Neural cell (in vitro differentiated cells): ENCODE measurements around the gene TENM3. TPM values are rescaled to one million over a fixed set of nuclear protein-coding genes. Genes with fewer than 3 reads are reported as not detected.

ENCODE experiments used
- H2AFZ ChIP-seq: fragments of 200-600, 300-800 bp; sonication (generic), shearing (Covaris generic); 2 replicates; pipeline ENCODE4 v1.6.0; 2014; ENCODE audit warnings: low read depth, mild to moderate bottlenecking, antibody characterized with exemption, low read length, moderate library complexity
- H3F3A ChIP-seq: fragments of 200-600 bp; shearing (Covaris generic); 2 replicates; pipeline ENCODE4 v1.6.1; 2016; ENCODE audit warnings: mild to moderate bottlenecking, moderate library complexity, mixed read lengths, antibody characterized with exemption, low read length; ENCODE audit not compliant: insufficient read depth, poor library complexity, severe bottlenecking
- H3K27ac ChIP-seq: fragments of 200-600, 300-800 bp; sonication (generic), shearing (Covaris generic); 2 replicates; pipeline ENCODE4 v1.5.1; 2014; ENCODE audit warnings: mild to moderate bottlenecking, low read length, moderate library complexity
- H3K27me3 ChIP-seq: fragments of 300-800, 200-600 bp; sonication (generic), shearing (Covaris generic); 2 replicates; pipeline ENCODE4 v1.6.0; 2014; ENCODE audit warnings: mild to moderate bottlenecking, low read depth, low read length, moderate library complexity; ENCODE audit not compliant: insufficient read depth
- H3K36me3 ChIP-seq: fragments of 300-800, 200-600 bp; sonication (generic), shearing (Covaris generic); 2 replicates; pipeline ENCODE4 v1.5.1; 2014; ENCODE audit warnings: mild to moderate bottlenecking, antibody characterized with exemption, low read length, moderate library complexity; ENCODE audit not compliant: insufficient read depth
- H3K4me2 ChIP-seq: fragments of 300-800, 200-600 bp; sonication (generic), shearing (Covaris generic); 2 replicates; pipeline ENCODE4 v1.6.0; 2014; ENCODE audit warnings: mild to moderate bottlenecking, low read length
- H3K4me3 ChIP-seq: fragments of 300-800, 200-600 bp; sonication (generic), shearing (Covaris generic); 2 replicates; pipeline ENCODE4 v1.5.1; 2014; ENCODE audit warnings: mild to moderate bottlenecking, low read length, moderate library complexity
- H3K79me2 ChIP-seq: fragments of 200-600 bp; shearing (Covaris generic); replicated peaks from 2 replicates; pipeline ENCODE4 v1.6.0; 2014; ENCODE audit warnings: mild to moderate bottlenecking, low read length, moderate library complexity; ENCODE audit not compliant: insufficient read depth
- H3K9ac ChIP-seq: fragments of 300-800, 200-600 bp; sonication (generic), shearing (Covaris generic); 2 replicates; pipeline ENCODE4 v1.6.1; 2016; ENCODE audit warnings: mild to moderate bottlenecking, low read length, mixed read lengths
- H3K9me2 ChIP-seq: fragments of 200-600 bp; shearing (Covaris generic); 2 replicates; pipeline ENCODE4 v1.6.1; 2016; ENCODE audit warnings: mild to moderate bottlenecking, low read length, mixed read lengths; ENCODE audit not compliant: insufficient read depth
- H3K9me3 ChIP-seq: fragments of 200-600, 300-800 bp; sonication (generic), shearing (Covaris generic); 2 replicates; pipeline ENCODE4 v1.6.1; 2016; ENCODE audit warnings: mild to moderate bottlenecking, mixed run types, low read length, moderate library complexity, mixed read lengths
- H4K20me1 ChIP-seq: fragments of 200-600 bp; shearing (Covaris generic); 2 replicates; pipeline ENCODE4 v1.6.1; 2016; ENCODE audit warnings: mild to moderate bottlenecking, mixed run types; ENCODE audit not compliant: insufficient read depth
- EP300 ChIP-seq: fragments of 450-650 bp; conservative IDR thresholded peaks from 2 replicates; pipeline ENCODE4 v1.6.1; 2014; ENCODE audit warnings: antibody characterized with exemption, mild to moderate bottlenecking, moderate library complexity; ENCODE audit not compliant: poor library complexity, severe bottlenecking
- MXI1 ChIP-seq: fragments of 450-650 bp; conservative IDR thresholded peaks from 2 replicates; pipeline ENCODE4 v1.6.1; 2014; ENCODE audit warnings: antibody characterized with exemption, mild to moderate bottlenecking; ENCODE audit not compliant: poor library complexity, severe bottlenecking
- RAD21 ChIP-seq: fragments of 450-650 bp; conservative IDR thresholded peaks from 2 replicates; pipeline ENCODE4 v1.6.1; 2014; ENCODE audit warnings: antibody characterized with exemption, mild to moderate bottlenecking, moderate library complexity
- REST ChIP-seq: IDR thresholded peaks from 2 replicates; pipeline ENCODE4 v1.6.1; 2012; ENCODE audit warnings: borderline replicate concordance
- SMC3 ChIP-seq: fragments of 450-650 bp; conservative IDR thresholded peaks from 2 replicates; pipeline ENCODE4 v1.6.1; 2014; ENCODE audit warnings: antibody characterized with exemption, mild to moderate bottlenecking, moderate library complexity; ENCODE audit not compliant: poor library complexity
- TAF1 ChIP-seq: IDR thresholded peaks from 2 replicates; pipeline ENCODE4 v1.6.1; 2012; ENCODE audit warnings: low read depth
- polyA plus RNA-seq: library from polyadenylated mRNA; depleted of rRNA; stranded (reverse); fragments of >200 nt; gene quantifications from 2 replicates; pipeline ENCODE4 v1.2.3, GENCODE V29; 2014

The TENM3 gene
- polyA plus RNA-seq, 1 donor from 2014 or later = 7.3 TPM

DNA sequence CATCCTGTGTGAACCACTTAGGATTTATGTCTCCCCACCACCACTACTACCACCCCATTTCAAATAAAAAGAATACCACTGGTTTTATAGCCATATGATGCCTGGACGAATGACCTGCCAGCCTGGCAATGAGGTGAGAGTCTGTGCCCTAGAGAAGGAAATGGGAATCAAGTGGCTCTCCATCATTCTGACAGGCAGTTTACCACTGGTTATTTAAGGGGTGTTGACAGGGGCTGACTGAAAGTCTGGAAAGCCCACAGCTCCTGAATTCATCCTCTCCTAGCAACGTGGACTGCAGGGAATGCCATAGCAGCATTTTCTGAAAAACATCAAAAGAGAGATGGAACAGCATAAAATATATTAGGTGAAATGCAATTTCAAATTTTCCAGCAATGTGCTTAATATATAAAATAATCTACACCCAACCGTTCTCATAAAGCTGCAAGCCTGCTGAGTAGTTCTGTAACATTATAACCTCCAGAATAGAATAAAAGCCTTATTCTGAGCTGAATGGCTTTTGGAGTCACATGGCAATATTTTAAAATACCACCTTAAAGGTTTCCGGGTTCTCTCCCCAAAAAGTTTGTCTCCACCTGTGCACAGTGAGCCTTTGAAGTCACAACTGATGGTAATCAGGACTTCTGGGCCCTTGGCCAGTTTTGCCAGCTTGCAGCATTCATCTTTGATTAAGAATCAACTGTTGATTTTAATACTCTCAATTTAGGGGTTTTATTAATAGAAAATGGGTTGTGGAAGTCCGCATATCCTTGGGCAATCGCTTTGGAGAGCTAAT lies 552.4 kb downstream of the TENM3 start:
- Histone ChIP-seq H3K4me2 (no peak overlapping the region), H3K9me3 (peaks cover 10% of the 10 kb centered on the region)

DNA sequence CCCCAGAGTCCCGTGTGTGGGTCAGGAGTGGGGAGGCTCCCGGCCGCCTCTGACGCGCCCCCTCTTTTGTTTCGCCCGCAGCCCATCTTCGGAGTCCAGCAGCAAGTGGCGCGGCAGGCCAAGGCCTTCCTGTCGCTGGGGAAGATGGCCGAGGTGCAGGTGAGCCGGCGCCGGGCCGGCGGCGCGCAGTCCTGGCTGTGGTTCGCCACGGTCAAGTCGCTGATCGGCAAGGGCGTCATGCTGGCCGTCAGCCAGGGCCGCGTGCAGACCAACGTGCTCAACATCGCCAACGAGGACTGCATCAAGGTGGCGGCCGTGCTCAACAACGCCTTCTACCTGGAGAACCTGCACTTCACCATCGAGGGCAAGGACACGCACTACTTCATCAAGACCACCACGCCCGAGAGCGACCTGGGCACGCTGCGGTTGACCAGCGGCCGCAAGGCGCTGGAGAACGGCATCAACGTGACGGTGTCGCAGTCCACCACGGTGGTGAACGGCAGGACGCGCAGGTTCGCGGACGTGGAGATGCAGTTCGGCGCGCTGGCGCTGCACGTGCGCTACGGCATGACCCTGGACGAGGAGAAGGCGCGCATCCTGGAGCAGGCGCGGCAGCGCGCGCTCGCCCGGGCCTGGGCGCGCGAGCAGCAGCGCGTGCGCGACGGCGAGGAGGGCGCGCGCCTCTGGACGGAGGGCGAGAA lies 556.5 kb downstream of the TENM3 start:
- TF ChIP-seq TAF1 = no peak
- TF ChIP-seq EP300 = no peak
- TF ChIP-seq REST = no peak
- no peak for TF ChIP-seq RAD21
- TF ChIP-seq MXI1 = no peak
- Histone ChIP-seq H3F3A (no peaks in the 10 kb centered on the region), H3K4me3 (no peak overlapping the region), H3K4me2 (no peak overlapping the region), H3K9me3 (peaks cover 10% of the 10 kb centered on the region), H3K79me2 (no peaks in the 10 kb centered on the region), H3K27ac (no peak overlapping the region), H3K36me3 (peaks cover 11% of the 10 kb centered on the region), H3K27me3 (no peaks in the 10 kb centered on the region), H4K20me1 (no peaks in the 10 kb centered on the region), H3K9me2 (no peaks in the 10 kb centered on the region), H3K9ac (no peak overlapping the region), H2AFZ (no peak overlapping the region)

More for the DNA sequence above, 552.4 kb downstream of the TENM3 start:
- H2AFZ ChIP-seq = no peak overlapping the region
- no peaks in the 10 kb centered on the region for H3K79me2 ChIP-seq
- no peaks in the 10 kb centered on the region for H3K9me2 ChIP-seq
- TF ChIP-seq RAD21 (no peak), TAF1 (no peak), SMC3 (no peak)
- no peaks in the 10 kb centered on the region for H3F3A ChIP-seq
- H3K36me3 ChIP-seq = peaks cover 3% of the 10 kb centered on the region
- H4K20me1 ChIP-seq = no peaks in the 10 kb centered on the region
- H3K4me3 ChIP-seq = no peak overlapping the region
- no peak overlapping the region for H3K9ac ChIP-seq
- H3K27me3 ChIP-seq = no peaks in the 10 kb centered on the region
- no peak overlapping the region for H3K27ac ChIP-seq

DNA sequence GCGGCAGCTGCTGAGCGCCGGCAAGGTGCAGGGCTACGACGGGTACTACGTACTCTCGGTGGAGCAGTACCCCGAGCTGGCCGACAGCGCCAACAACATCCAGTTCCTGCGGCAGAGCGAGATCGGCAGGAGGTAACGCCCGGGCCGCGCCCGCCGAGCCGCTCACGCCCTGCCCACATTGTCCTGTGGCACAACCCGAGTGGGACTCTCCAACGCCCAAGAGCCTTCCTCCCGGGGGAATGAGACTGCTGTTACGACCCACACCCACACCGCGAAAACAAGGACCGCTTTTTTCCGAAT lies 557.0 kb downstream of the TENM3 start:
- H3K4me3 ChIP-seq = no peak overlapping the region
- no peaks in the 10 kb centered on the region for H3K79me2 ChIP-seq
- H3F3A ChIP-seq = no peaks in the 10 kb centered on the region
- no peak overlapping the region for H2AFZ ChIP-seq
- no peak overlapping the region for H3K4me2 ChIP-seq
- H3K27ac ChIP-seq = no peak overlapping the region
- H3K27me3 ChIP-seq = no peaks in the 10 kb centered on the region
- H3K36me3 ChIP-seq = peaks cover 11% of the 10 kb centered on the region
- H4K20me1 ChIP-seq = no peaks in the 10 kb centered on the region
- TF ChIP-seq RAD21 = no peak
- H3K9me2 ChIP-seq = no peaks in the 10 kb centered on the region
- no peak overlapping the region for H3K9ac ChIP-seq
- peaks cover 10% of the 10 kb centered on the region for H3K9me3 ChIP-seq
